Keratinocyte (primary cell): ENCODE results near the gene CXCR2. TPM values are rescaled to one million over a fixed set of nuclear protein-coding genes. Genes with fewer than 3 reads are reported as not detected.
A peak's percentile ranks its signal among the peaks of the same experiment; 100 is the strongest.

ENCODE experiments used
- DNase-seq: peaks from one replicate; pipeline ENCODE4 v3.0.0-alpha.2; 2011; ENCODE audit warnings: low read depth, missing footprints, low spot score
- FAIRE-seq: peaks from 2 replicates; lab custom pipeline; 2011; peaks lifted over from hg19 to GRCh38; lab: Jason Lieb, UNC
- H2AFZ ChIP-seq: 2 replicates; pipeline ENCODE4 v1.6.0; 2012; ENCODE audit warnings: low read length, control low read depth, inconsistent platforms; ENCODE audit not compliant: control insufficient read depth
- H3K27ac ChIP-seq: 2 replicates; pipeline ENCODE4 v1.5.1; 2011; ENCODE audit warnings: low read length; ENCODE audit not compliant: control insufficient read depth, insufficient read depth
- H3K27me3 ChIP-seq: 3 replicates; pipeline ENCODE4 v1.6.0; 2011; ENCODE audit warnings: low read length; ENCODE audit not compliant: control insufficient read depth, insufficient read depth; ENCODE audit errors: extremely low read depth
- H3K36me3 ChIP-seq, 2 experiments: 2 replicates in 1 of 2; 3 replicates in 1 of 2; pipeline ENCODE4 v1.5.1; 2011; ENCODE audit warnings: low read length in 2 of 2, mild to moderate bottlenecking in 1 of 2; ENCODE audit not compliant: control insufficient read depth in 2 of 2, insufficient read depth in 2 of 2; ENCODE audit errors: extremely low read depth in 1 of 2
- H3K4me1 ChIP-seq: 3 replicates; pipeline ENCODE4 v1.5.1; 2011; ENCODE audit warnings: low read length; ENCODE audit not compliant: control insufficient read depth, insufficient read depth; ENCODE audit errors: extremely low read depth
- H3K4me2 ChIP-seq: 3 replicates; pipeline ENCODE4 v1.6.0; 2011; ENCODE audit warnings: low read depth, low read length; ENCODE audit not compliant: control insufficient read depth, insufficient read depth; ENCODE audit errors: extremely low read depth
- H3K4me3 ChIP-seq, 3 experiments: fragments of 200-600 bp in 1 of 3; sonication (generic) in 1 of 3; 2 replicates in 2 of 3; 3 replicates in 1 of 3; pipeline ENCODE4 v1.5.1; 2011 to 2016; ENCODE audit warnings: low read length in 3 of 3, mild to moderate bottlenecking in 3 of 3, control low read depth in 2 of 3, inconsistent platforms in 1 of 3, low read depth in 1 of 3, mixed read lengths in 1 of 3, mixed run types in 1 of 3, moderate library complexity in 1 of 3; ENCODE audit not compliant: control insufficient read depth in 2 of 3, insufficient read depth in 2 of 3; ENCODE audit errors: extremely low read depth in 1 of 3
- H3K79me2 ChIP-seq: 2 replicates; pipeline ENCODE4 v1.6.0; 2012; ENCODE audit warnings: low read length; ENCODE audit not compliant: control insufficient read depth, insufficient read depth
- H3K9ac ChIP-seq: 3 replicates; pipeline ENCODE4 v1.6.0; 2011; ENCODE audit warnings: low read length; ENCODE audit not compliant: control insufficient read depth, insufficient read depth; ENCODE audit errors: extremely low read depth
- H3K9me1 ChIP-seq: 3 replicates; pipeline ENCODE4 v1.6.0; 2011; ENCODE audit warnings: low read length; ENCODE audit not compliant: control insufficient read depth, insufficient read depth; ENCODE audit errors: extremely low read depth
- H3K9me3 ChIP-seq: 2 replicates; pipeline ENCODE4 v1.5.1; 2012; ENCODE audit warnings: low read depth, low read length; ENCODE audit not compliant: control insufficient read depth
- H4K20me1 ChIP-seq: 3 replicates; pipeline ENCODE4 v1.6.0; 2011; ENCODE audit warnings: low read length; ENCODE audit not compliant: control insufficient read depth, insufficient read depth; ENCODE audit errors: extremely low read depth
- CTCF ChIP-seq, 3 experiments: IDR thresholded peaks in 1 of 3; conservative IDR thresholded peaks in 1 of 3; optimal IDR thresholded peaks in 1 of 3; 2 replicates in 2 of 3; 3 replicates in 1 of 3; pipeline versions ENCODE3 to v1.5.1; 2011; ENCODE audit warnings: low read length in 3 of 3, mild to moderate bottlenecking in 3 of 3, moderate library complexity in 2 of 3, control low read depth in 1 of 3, inconsistent platforms in 1 of 3; ENCODE audit not compliant: insufficient read depth in 2 of 3; ENCODE audit errors: extremely low read depth in 1 of 3
- EZH2 ChIP-seq: IDR thresholded peaks from one replicate; pipeline ENCODE4 v1.6.1; 2012; ENCODE audit warnings: inconsistent platforms, mild to moderate bottlenecking, low read length, moderate library complexity
- dilution Hi-C: fragments of 300-500 bp; cut with MboI; formaldehyde crosslinking; loops from one replicate; pipeline ENCODE4 v1.7.0; 2020; ENCODE audit warnings: low sequenced_read_pairs; ENCODE audit not compliant: extremely low pct_ligation_motif_present
- polyA plus RNA-seq, 5 experiments: library from polyadenylated mRNA; depleted of rRNA in 3 of 5; stranded (reverse) in 3 of 5; stranded (forward) in 1 of 5; unstranded in 1 of 5; fragments of >200 nt; gene quantifications; 1 replicate in 1 of 5; 2 replicates in 3 of 5; 3 replicates in 1 of 5; pipeline versions ENCODE4 v1.2.1 to v1.2.3, GENCODE V29; 2011 to 2012; ENCODE audit warnings: missing spikeins in 2 of 5, low read depth in 1 of 5, low replicate concordance in 1 of 5

The CXCR2 gene
- polyA plus RNA-seq, 1 donor (not counting 4 experiments of a cell fraction or from before 2014, with no cell fraction given), result 1.4 TPM

DNA sequence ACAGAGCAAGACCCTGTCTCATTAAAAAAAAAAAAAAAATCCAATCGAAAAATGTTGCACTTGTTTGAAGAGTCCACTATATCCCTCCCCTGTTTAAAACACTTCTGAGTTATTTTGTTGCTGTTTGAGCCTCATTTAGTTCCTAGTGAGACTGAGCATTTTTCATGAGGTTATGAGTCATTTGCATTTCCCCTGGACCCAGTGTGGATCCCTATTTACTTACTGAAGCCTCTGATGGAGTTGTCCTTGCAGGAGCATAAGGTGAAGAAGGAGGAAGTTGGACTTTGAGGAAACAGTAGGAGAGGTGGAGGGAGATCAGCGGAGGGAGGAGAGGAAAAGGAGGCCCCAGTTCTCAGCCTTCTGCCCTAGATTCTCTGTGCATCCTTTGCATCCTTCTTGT, 35.8 kb downstream of the CXCR2 start:
- Histone ChIP-seq H3K9me1 (no peaks in the 10 kb centered on the region), H4K20me1 (no peaks in the 10 kb centered on the region), H2AFZ (no peak overlapping the region), H3K27ac (no peak overlapping the region), H3K9me3 (no peaks in the 10 kb centered on the region), H3K4me3 (no peak overlapping the region), H3K4me2 (no peak overlapping the region), H3K79me2 (no peaks in the 10 kb centered on the region), H3K36me3 (no peaks in the 10 kb centered on the region), H3K4me1 (peaks cover 21% of the 10 kb centered on the region), H3K27me3 (no peaks in the 10 kb centered on the region), H3K9ac (no peak overlapping the region)
- FAIRE-seq, result no peak
- dilution Hi-C loops, result no loop called here
- no peak for DNase-seq
- TF ChIP-seq CTCF (optimal IDR thresholded peaks at IDR 0.05 in 1 of 3, IDR thresholded peaks at IDR 0.05 in 1 of 3, conservative IDR thresholded peaks at IDR 0.05 in 1 of 3; ENCODE audit: extremely low read depth in 1 of 3, insufficient read depth in 2 of 3, low read length in 3 of 3), result no peak
- TF ChIP-seq EZH2, result no peak

DNA sequence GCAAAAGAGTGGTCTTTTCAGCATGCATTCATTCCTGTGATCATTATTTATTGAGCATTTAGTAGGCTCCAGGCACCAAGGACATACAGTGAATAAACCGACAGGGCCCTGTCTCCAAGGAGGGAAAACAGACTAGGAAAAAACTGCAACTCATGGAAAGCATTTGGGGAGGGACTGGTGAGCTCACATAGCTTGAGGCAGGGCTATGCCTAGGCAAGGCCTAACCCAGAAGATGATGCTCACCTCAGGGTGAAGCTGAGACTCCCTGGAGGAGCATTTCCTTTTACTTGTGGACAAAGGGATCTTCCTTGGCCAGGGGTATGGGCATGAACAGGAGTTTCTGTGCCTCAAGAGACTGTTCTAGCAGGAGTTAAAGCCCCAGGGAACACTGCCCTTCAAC, 37.0 kb downstream of the CXCR2 start:
- Histone ChIP-seq H4K20me1 (no peaks in the 10 kb centered on the region), H3K27ac (no peak overlapping the region), H3K9ac (peak overlapping the region; percentile 14), H3K4me3 (no peak overlapping the region), H3K9me1 (no peaks in the 10 kb centered on the region), H3K4me2 (peak overlapping the region; percentile 0), H3K9me3 (no peaks in the 10 kb centered on the region), H2AFZ (no peak overlapping the region), H3K79me2 (no peaks in the 10 kb centered on the region), H3K4me1 (peaks cover 32% of the 10 kb centered on the region), H3K27me3 (no peaks in the 10 kb centered on the region), H3K36me3 (no peaks in the 10 kb centered on the region)
- TF ChIP-seq CTCF (optimal IDR thresholded peaks at IDR 0.05 in 1 of 3, IDR thresholded peaks at IDR 0.05 in 1 of 3, conservative IDR thresholded peaks at IDR 0.05 in 1 of 3; ENCODE audit: extremely low read depth in 1 of 3, insufficient read depth in 2 of 3, low read length in 3 of 3) (no peak), EZH2 (no peak)
- no peak for DNase-seq
- dilution Hi-C loops, result no loop called here
- FAIRE-seq, result peak; percentile 95
